GM12878 (cell line): Measurements from ENCODE around the gene MAML3.

Source experiments
- DPF2 ChIP-seq: fragments of 450-650 bp; IDR thresholded peaks from 2 replicates; pipeline ENCODE4 v1.6.1; 2017; ENCODE audit warnings: mild to moderate bottlenecking
- EP300 ChIP-seq, 2 experiments: fragments of 150-350 bp in 1 of 2; IDR thresholded peaks; 2 replicates each; pipeline ENCODE4 v1.6.1; 2011 to 2012; ENCODE audit warnings: low read depth in 2 of 2, low read length in 2 of 2, borderline replicate concordance in 1 of 2, improper control_type of control experiment in 1 of 2, inconsistent platforms in 1 of 2; ENCODE audit not compliant: control insufficient read depth in 1 of 2
- STAT1 ChIP-seq: fragments of 450-650 bp; conservative IDR thresholded peaks from 2 replicates; pipeline ENCODE4 v1.6.1; 2014; ENCODE audit warnings: antibody characterized with exemption, mild to moderate bottlenecking
- ZNF217 ChIP-seq: fragments of 450-650 bp; IDR thresholded peaks from 2 replicates; pipeline ENCODE4 v1.6.1; 2017; ENCODE audit warnings: antibody characterized with exemption, mild to moderate bottlenecking

DNA sequence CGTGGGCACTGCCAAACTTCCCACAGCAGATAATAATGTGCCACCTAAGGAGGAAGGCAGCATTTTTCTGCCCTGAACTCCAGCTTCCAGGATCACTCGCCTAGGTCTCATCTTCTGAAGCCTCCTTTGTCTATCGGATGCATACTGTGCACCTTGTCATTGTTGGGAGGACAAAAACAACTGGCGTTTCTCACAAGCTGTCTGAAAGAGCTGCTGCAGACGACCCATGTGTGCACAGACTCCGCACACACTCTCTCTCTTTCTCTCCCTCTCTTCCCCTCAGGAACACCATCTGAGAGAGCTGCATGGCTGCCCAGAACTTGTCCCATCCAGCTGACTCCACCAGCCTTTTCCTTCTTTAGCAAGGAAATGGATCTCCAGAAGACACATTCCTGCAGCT is 83.0 kb downstream of the MAML3 start:
- no peak for TF ChIP-seq EP300 (IDR thresholded peaks at IDR 0.05; ENCODE audit: borderline replicate concordance in 1 of 2, control insufficient read depth in 1 of 2, low read depth in 2 of 2, low read length in 2 of 2)
- no peak for TF ChIP-seq STAT1
- TF ChIP-seq DPF2: no peak
- no peak for TF ChIP-seq ZNF217
